Neural progenitor cell (in vitro differentiated cells): ENCODE measurements around the gene MGMT. TPM values are rescaled to one million over a fixed set of nuclear protein-coding genes. Genes with fewer than 3 reads are reported as not detected.

Experiments
- DNase-seq: peaks from one replicate; pipeline ENCODE4 v3.0.0-alpha.2; 2016; ENCODE audit warnings: low spot score
- H2AFZ ChIP-seq: fragments of 200-600 bp; sonication (generic); replicated peaks from 2 replicates; pipeline ENCODE4 v1.6.1; 2016; ENCODE audit warnings: antibody characterized with exemption
- H3F3A ChIP-seq: fragments of 200-600 bp; sonication (generic); 2 replicates; pipeline ENCODE4 v1.6.1; 2016; ENCODE audit warnings: antibody characterized with exemption, low read depth
- H3K27ac ChIP-seq: fragments of 200-600 bp; sonication (generic); 2 replicates; pipeline ENCODE4 v1.5.1; 2016; ENCODE audit warnings: mild to moderate bottlenecking
- H3K27me3 ChIP-seq: fragments of 200-600 bp; sonication (generic); 2 replicates; pipeline ENCODE4 v1.6.1; 2016; ENCODE audit warnings: mild to moderate bottlenecking, moderate library complexity
- H3K36me3 ChIP-seq: fragments of 200-600 bp; sonication (generic); 2 replicates; pipeline ENCODE4 v1.5.1; 2016
- H3K4me1 ChIP-seq: fragments of 200-600 bp; sonication (generic); 2 replicates; pipeline ENCODE4 v1.6.1; 2016; ENCODE audit warnings: mixed run types
- H3K4me2 ChIP-seq: fragments of 200-600 bp; sonication (generic); 2 replicates; pipeline ENCODE4 v1.6.1; 2016
- H3K4me3 ChIP-seq: fragments of 200-600 bp; sonication (generic); 2 replicates; pipeline ENCODE4 v1.5.1; 2016
- H3K79me2 ChIP-seq: fragments of 200-600 bp; sonication (generic); 2 replicates; pipeline ENCODE4 v1.6.1; 2016; ENCODE audit warnings: low read depth
- H3K9ac ChIP-seq: fragments of 200-600 bp; sonication (generic); 2 replicates; pipeline ENCODE4 v1.6.1; 2016
- H3K9me3 ChIP-seq: fragments of 200-600 bp; sonication (generic); 2 replicates; pipeline ENCODE4 v1.5.1; 2016; ENCODE audit warnings: low read depth
- H4K20me1 ChIP-seq: fragments of 200-600 bp; sonication (generic); 2 replicates; pipeline ENCODE4 v1.6.1; 2016; ENCODE audit warnings: low read depth
- H3K27ac Mint-ChIP-seq: 3 replicates; pipeline ENCODE4 v1.8.0; 2021; ENCODE audit warnings: mixed read lengths
- H3K27me3 Mint-ChIP-seq: 2 replicates; pipeline ENCODE4 v1.8.0; 2022; ENCODE audit warnings: low read depth, mild to moderate bottlenecking, inconsistent platforms, moderate library complexity, mixed read lengths; ENCODE audit not compliant: insufficient read depth
- H3K36me3 Mint-ChIP-seq: 3 replicates; pipeline ENCODE4 v1.8.0; 2021; ENCODE audit warnings: mixed read lengths
- H3K4me1 Mint-ChIP-seq: 3 replicates; pipeline ENCODE4 v1.8.0; 2021; ENCODE audit warnings: mixed read lengths
- H3K4me3 Mint-ChIP-seq: 3 replicates; pipeline ENCODE4 v1.8.0; 2021; ENCODE audit warnings: mild to moderate bottlenecking, moderate library complexity, mixed read lengths
- H3K9me3 Mint-ChIP-seq: 3 replicates; pipeline ENCODE4 v1.8.0; 2020; ENCODE audit warnings: mixed read lengths
- EZH2 ChIP-seq: fragments of 200-600 bp; sonication (generic); IDR thresholded peaks from 2 replicates; pipeline ENCODE4 v1.6.1; 2017; ENCODE audit warnings: antibody characterized with exemption, mild to moderate bottlenecking, moderate library complexity
- EZH2phosphoT487 ChIP-seq: fragments of 200-600 bp; sonication (generic); IDR thresholded peaks from 2 replicates; pipeline ENCODE4 v1.6.1; 2017; ENCODE audit warnings: antibody characterized with exemption
- total RNA-seq: library from RNA; depleted of rRNA; stranded (reverse); fragments of >200 nt; gene quantifications from 2 replicates; pipeline ENCODE4 v1.2.3, GENCODE V29; 2015; ENCODE audit warnings: low replicate concordance
- TF ChIP-seq, protein P1 (sequence below): fragments of 200-600 bp; sonication (generic); IDR thresholded peaks from 2 replicates; pipeline ENCODE4 v1.5.1; 2017; ENCODE audit warnings: antibody characterized with exemption, mild to moderate bottlenecking

The MGMT gene
- total RNA-seq, 1 donor from 2014 or later = 17.5 TPM

DNA sequence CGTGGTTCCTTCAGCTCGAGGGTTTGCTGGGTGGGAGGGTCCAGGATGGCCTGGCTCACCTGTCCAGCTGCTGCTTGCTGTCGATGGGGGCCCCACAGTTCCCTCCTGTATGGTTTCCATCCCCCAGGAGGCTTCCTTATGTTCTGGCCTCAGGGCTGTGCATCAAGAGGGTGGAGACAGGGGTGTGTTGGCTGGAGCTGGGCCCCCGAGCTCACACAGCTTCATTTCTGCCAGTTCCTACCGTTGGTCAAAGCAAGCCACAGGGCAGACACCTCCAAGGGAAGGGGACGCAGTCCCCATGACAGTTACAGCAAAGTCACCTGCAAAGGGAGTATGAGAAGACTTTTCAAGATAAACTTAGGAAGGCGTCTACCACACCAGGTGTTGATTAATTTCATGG, 340.2 kb downstream of the MGMT start:
- H3K9me3 Mint-ChIP-seq = peaks cover 32% of the 10 kb centered on the region
- Histone ChIP-seq H3K79me2 (no peaks in the 10 kb centered on the region), H3K9me3 (peaks cover 3% of the 10 kb centered on the region), H3K27ac (no peak overlapping the region), H3F3A (no peaks in the 10 kb centered on the region), H3K4me2 (no peak overlapping the region), H3K4me3 (no peak overlapping the region), H3K36me3 (no peaks in the 10 kb centered on the region), H2AFZ (no peak overlapping the region), H4K20me1 (no peaks in the 10 kb centered on the region), H3K4me1 (peaks cover 5% of the 10 kb centered on the region), H3K27me3 (no peaks in the 10 kb centered on the region), H3K9ac (no peak overlapping the region)
- H3K27me3 Mint-ChIP-seq = no peaks in the 10 kb centered on the region
- TF ChIP-seq, protein P1, sequence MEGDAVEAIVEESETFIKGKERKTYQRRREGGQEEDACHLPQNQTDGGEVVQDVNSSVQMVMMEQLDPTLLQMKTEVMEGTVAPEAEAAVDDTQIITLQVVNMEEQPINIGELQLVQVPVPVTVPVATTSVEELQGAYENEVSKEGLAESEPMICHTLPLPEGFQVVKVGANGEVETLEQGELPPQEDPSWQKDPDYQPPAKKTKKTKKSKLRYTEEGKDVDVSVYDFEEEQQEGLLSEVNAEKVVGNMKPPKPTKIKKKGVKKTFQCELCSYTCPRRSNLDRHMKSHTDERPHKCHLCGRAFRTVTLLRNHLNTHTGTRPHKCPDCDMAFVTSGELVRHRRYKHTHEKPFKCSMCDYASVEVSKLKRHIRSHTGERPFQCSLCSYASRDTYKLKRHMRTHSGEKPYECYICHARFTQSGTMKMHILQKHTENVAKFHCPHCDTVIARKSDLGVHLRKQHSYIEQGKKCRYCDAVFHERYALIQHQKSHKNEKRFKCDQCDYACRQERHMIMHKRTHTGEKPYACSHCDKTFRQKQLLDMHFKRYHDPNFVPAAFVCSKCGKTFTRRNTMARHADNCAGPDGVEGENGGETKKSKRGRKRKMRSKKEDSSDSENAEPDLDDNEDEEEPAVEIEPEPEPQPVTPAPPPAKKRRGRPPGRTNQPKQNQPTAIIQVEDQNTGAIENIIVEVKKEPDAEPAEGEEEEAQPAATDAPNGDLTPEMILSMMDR = no peak
- TF ChIP-seq EZH2phosphoT487 = no peak
- TF ChIP-seq EZH2 = no peak
- no peaks in the 10 kb centered on the region for H3K36me3 Mint-ChIP-seq
- no peak overlapping the region for H3K27ac Mint-ChIP-seq
- no peak overlapping the region for H3K4me3 Mint-ChIP-seq
- no peak for DNase-seq
- H3K4me1 Mint-ChIP-seq = peaks cover 16% of the 10 kb centered on the region

DNA sequence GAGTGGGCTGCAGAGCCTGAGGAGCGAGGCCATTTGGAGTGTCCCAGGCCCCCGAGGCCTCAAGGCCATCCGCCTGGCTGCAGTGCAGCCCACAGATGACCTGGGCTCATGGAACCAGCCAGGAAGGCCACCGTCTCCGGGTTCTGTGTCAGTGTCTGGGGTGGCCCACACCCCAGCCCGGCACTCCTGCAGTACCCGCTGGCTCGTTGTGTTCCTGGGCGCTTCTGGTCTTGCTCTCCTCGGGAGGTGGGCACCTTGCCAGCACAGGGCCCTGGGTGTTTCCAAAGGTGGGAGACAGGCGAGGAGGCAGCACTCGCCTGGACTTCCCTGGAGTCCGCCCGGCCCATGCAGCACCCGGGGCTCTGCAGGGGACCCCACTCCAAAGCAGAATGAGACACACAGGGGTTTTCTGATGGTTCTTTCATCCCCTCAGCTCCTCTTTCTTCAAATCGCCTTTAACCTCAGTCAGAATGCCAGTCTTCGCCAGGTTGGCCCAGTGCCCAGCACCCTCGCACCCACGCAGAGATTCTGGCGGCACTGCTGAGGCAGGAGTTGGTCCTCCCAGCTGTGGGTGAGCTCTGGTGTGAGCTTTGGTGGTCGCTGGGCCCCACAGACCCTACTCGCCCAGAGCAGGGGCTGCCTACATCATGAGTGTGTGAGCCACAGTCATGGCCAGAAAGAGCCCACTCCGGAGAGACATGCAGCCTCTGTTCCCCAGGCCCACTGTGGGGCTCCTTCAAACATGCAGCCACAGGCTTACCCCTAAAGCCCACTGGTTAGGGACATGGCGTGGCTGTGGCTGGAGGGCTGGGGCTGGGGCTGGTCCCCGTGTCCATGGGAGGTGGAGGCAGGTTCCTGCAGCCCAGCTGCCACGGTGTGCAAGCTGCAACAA, 341.3 kb downstream of the MGMT start:
- no peak overlapping the region for H3K9ac ChIP-seq
- Mint-ChIP-seq H3K27me3 (no peaks in the 10 kb centered on the region), H3K9me3 (peaks cover 26% of the 10 kb centered on the region), H3K27ac (no peak overlapping the region), H3K4me1 (peaks cover 19% of the 10 kb centered on the region), H3K4me3 (no peak overlapping the region), H3K36me3 (no peaks in the 10 kb centered on the region)
- no peak for DNase-seq
- H3K4me1 ChIP-seq = peaks cover 5% of the 10 kb centered on the region
- H3K27me3 ChIP-seq = no peaks in the 10 kb centered on the region
- no peaks in the 10 kb centered on the region for H3K9me3 ChIP-seq
- no peak overlapping the region for H2AFZ ChIP-seq
- no peaks in the 10 kb centered on the region for H3K79me2 ChIP-seq
- TF ChIP-seq EZH2phosphoT487 (no peak), EZH2 (no peak)
- TF ChIP-seq, protein P1 = no peak
- no peak overlapping the region for H3K4me3 ChIP-seq
- H3F3A ChIP-seq = no peaks in the 10 kb centered on the region
- no peaks in the 10 kb centered on the region for H3K36me3 ChIP-seq
- H3K27ac ChIP-seq = no peak overlapping the region
- H3K4me2 ChIP-seq = no peak overlapping the region
- H4K20me1 ChIP-seq = no peaks in the 10 kb centered on the region

DNA sequence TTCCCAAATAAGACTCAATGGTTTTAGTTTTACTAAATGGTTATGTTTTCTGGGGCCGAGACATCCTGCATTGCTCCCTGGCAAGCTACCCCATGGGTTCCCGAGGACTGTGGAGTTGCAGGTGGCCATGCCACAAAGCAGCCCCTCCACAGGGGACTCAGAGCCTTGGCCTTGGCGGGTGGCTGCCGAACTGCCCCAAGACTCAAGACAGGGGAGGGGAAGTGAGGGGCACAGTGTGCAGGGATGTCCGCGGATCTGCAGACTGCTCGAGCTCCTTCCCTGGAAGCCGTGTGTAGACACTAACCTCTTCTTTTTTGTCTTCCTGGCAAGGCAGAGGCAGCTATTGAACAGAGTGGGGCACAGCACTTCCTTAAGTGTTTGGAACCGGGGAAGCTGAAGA, 342.4 kb downstream of the MGMT start:
- no peaks in the 10 kb centered on the region for H3K79me2 ChIP-seq
- no peak for DNase-seq
- TF ChIP-seq, protein P1 = no peak
- no peak for TF ChIP-seq EZH2
- no peak for TF ChIP-seq EZH2phosphoT487
- no peaks in the 10 kb centered on the region for H3F3A ChIP-seq
- H3K36me3 ChIP-seq = no peaks in the 10 kb centered on the region
- H3K4me1 ChIP-seq = peaks cover 5% of the 10 kb centered on the region
- H3K9me3 ChIP-seq = no peaks in the 10 kb centered on the region
- Mint-ChIP-seq H3K36me3 (no peaks in the 10 kb centered on the region), H3K4me1 (peaks cover 19% of the 10 kb centered on the region), H3K27ac (no peak overlapping the region), H3K9me3 (peaks cover 18% of the 10 kb centered on the region), H3K4me3 (no peak overlapping the region), H3K27me3 (no peaks in the 10 kb centered on the region)
- H3K4me3 ChIP-seq = no peak overlapping the region
- H3K4me2 ChIP-seq = no peak overlapping the region
- H2AFZ ChIP-seq = no peak overlapping the region
- no peak overlapping the region for H3K27ac ChIP-seq
- H4K20me1 ChIP-seq = no peaks in the 10 kb centered on the region
- no peak overlapping the region for H3K9ac ChIP-seq
- H3K27me3 ChIP-seq = no peaks in the 10 kb centered on the region
